Measurements from ENCODE around the gene LEFTY1.

DNA sequence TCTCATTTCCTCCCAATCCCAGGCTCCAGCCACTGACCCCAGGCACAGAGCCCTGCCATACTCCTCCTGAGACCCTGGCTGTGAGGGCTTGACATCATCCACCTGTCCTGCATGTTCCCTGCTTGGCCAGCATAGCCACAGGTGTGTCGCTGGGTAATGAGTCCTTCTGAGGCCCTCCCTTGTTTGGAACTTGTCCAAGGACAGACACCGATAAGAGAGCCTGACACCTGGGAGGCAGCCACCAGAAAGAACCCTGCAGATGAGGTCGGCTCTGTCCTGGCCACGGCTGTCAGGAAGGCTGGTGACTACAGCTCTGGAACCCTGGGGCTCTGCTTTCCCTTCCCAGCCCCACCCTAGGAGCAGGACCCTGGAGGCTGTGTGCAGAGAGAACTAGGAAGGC is 41.3 kb downstream of the LEFTY1 start:
- TF ChIP-seq CTCF (conservative IDR thresholded peaks at IDR 0.05; ENCODE audit: low read depth, low read length) (no peak), MXI1 (IDR thresholded peaks at IDR 0.05; ENCODE audit: borderline replicate concordance, low read depth, low read length) (no peak), CEBPB (IDR thresholded peaks at IDR 0.05; ENCODE audit: low read depth, low read length) (no peak), SMC3 (IDR thresholded peaks at IDR 0.05; ENCODE audit: low read depth, low read length) (no peak), POLR2A (IDR thresholded peaks at IDR 0.05; ENCODE audit: low read depth, low read length) (no peak)
